Activated CD4-positive, alpha-beta T cell treated with anti-CD3 and anti-CD28 coated beads, Interleukin-2, amount 50 U/mL, for 4 hours (primary cell): ENCODE data around the gene LRRC26.

ENCODE experiments used
- DNase-seq, 2 experiments: peaks; one replicate each; pipeline ENCODE4 v3.0.0-alpha.2; 2020

LRRC26 gene

DNA sequence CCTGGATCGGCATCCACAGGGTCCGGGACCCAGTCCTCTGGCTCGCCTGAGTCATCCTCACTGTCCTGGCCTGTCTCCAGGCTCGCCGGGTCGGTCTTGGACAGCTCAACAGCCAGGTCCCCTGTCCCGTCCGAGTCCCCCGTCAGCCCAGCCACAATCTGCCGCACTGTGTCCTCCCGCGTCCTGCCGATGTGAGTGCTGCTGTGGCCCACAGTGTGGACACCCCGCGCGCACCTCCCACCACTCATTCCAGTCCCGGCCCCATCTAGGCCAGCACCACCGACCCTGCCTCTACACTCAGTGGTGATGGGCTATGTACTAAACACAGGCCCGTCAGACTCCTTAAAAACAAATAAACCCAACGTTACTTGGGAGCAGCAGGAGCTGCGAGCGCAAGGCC lies 11.8 kb upstream of the LRRC26 start:
- DNase-seq, result no peak

DNA sequence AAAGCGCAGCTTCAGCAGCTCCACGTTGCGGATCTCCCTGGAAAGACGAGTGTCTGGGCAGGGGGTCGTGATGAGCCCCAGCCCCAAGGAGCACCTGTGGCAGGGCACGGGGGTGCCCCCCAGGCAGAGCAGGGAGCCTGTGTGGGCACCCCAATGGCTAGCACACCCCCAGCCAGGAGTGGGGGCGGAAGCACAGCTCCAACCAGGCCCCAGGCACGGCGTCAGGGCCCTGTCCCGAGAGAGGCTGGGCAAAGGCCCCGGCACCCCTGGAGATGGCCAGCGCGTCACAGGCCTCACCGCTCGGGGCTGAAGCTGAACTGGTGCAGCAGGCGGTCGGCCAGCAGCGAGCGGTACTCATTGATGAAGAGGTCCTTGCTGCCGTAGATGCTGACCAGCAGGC lies 10.6 kb upstream of the LRRC26 start:
- no peak for DNase-seq

GRCh38 chr9:137179761-137180160 lies 9.9 kb upstream of the LRRC26 start:
- no peak for DNase-seq

- no peak for DNase-seq
These were observed 9.2 kb upstream of the LRRC26 start for GRCh38 chr9:137178939-137179630.

- no peak for DNase-seq
These were observed 8.5 kb upstream of the LRRC26 start for GRCh38 chr9:137178201-137178938.

GRCh38 chr9:137176302-137177182 lies 6.7 kb upstream of the LRRC26 start:
- DNase-seq, result peak in 1 of 2 experiments; percentile 9

DNA sequence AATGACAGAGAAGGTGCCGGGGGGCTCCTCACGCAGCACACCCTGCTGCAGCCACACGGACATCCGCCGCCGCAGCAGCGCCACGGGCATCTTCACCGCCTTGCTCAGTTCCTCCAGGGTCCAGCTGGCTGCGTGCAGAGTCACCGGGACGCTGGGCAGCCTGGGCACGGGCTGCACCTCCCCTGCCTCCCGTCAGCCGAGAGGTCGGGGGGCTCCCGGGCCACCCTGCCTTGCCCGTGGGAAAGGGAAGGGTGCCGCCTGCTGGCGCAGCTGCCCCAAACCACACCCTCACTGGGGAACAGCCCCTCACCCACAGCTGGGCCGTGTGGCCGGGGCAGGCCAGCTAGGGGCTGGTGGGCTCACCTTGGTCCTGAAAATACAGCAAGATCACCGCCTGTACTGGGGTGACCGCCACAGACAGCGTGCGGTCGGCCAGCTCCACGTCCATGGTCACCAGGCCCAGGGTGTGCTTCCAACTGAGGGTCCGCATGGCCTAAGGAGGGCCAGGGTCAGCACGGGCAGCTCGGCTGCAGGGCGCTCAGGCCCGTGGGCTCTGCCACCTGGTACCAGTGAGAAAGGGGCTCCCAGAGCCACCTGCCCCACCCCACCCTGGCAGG lies 5.6 kb upstream of the LRRC26 start:
- DNase-seq, result no peak

DNA sequence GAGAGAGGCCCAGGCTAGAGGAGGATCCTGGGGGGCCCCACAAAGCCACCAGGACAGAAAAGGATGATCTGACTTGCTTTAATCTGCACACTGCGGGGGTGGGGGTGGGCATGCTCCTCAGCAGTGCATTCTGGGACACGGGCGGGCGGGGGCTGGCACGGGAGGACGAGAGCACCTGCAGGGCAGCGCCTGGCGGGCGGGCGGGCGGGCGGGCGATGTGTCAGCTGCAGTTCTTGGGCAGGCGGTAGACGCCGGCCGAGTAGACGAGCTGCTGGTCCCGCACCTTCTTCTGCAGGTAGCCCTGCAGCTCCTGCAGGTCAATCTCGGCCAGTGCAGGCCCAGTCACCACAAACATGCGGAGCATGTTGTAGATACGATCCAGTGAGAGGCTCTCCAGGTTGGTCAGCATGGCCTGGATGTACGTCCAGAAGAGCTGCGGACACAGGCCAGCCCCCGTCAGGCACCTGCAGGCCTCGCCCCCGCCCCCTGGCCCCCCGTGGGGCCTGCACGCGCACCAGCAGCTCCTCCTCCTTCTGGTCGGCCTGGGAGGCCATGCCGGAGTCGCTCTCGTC lies 5.0 kb upstream of the LRRC26 start:
- peak in 1 of 2 experiments; percentile 15 for DNase-seq

- no peak for DNase-seq
These were observed 4.2 kb upstream of the LRRC26 start for GRCh38 chr9:137173796-137174664.

DNA sequence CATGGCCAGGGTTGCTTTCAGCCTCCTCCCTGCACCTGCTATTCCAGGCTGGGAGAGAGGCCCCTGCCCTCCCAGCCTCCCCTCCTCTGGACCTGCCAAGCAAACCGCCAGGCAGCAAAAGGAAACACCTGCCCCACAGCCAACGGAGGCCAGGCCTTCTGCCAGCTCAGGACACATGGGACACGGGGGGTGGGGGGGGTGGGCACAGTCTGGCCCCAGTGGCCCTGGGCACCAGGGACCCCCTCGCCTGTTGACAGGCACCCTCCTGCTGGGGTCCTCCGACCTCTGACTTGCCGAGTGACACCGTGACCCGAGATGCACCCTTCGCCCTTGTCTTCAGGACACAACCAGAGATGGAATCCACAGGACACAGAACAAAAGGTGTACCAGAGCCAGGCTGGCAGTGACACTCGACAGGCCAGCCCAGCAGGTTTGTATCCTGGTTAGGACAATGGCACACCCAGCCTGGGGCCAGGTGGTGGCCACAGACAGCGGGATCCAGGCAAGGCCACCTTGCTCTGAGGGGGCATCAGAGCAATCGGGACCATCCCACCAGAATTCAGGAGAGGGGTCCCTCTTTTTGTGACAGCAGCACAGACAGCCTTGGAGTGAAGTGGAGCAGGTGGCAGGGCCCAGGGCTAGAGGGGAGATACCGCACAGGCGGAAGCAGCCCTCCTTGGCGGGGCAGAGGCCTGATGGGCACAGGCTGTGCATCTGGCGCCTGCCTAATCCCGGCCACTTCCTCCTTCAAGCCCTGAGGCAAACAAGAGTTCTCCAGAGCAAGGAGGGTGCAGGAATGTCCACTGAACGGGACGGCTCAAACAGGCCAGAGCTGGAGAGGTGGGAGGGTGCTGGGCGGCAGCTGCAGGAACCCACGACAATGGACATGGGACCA lies 3.3 kb upstream of the LRRC26 start:
- no peak for DNase-seq

GRCh38 chr9:137171149-137171900 lies 1.5 kb upstream of the LRRC26 start:
- DNase-seq, result no peak

DNA sequence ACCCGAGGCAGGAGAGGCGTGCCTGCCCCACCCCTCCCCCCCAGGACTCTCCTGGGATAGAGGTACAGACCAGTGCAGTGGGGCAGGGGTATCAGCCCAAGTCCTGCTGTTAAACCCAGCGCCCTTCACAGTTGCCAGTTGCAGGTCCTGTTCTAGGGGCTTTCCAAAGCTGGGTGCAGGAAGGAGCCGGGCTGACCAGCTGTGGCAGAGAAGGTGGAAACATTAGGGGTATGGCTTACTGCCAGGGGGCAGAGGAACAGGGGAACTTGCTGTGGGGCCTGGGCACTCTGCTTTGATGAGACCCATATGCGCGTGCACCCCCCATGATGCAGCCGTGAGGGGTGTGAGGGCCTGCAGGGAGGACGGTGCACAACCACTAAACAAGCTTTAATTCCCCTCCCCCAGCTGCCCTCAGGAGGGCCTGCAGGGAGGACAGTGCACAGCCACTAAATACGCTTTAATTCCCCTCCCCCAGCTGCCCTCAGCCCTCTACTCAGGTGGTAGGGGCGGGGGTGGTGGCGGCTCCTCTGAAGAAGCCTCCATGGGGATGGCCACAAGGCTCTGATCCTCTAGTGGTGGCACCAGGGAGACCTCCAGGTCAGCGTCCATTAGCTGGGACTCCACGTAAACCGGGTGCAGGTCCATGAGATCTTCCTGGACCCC lies 766 bp upstream of the LRRC26 start:
- no peak for DNase-seq

GRCh38 chr9:137168904-137169856 lies 671 bp downstream of the LRRC26 start:
- DNase-seq, result no peak

GRCh38 chr9:137168573-137168903 lies 1.3 kb downstream of the LRRC26 start:
- no peak for DNase-seq

DNA sequence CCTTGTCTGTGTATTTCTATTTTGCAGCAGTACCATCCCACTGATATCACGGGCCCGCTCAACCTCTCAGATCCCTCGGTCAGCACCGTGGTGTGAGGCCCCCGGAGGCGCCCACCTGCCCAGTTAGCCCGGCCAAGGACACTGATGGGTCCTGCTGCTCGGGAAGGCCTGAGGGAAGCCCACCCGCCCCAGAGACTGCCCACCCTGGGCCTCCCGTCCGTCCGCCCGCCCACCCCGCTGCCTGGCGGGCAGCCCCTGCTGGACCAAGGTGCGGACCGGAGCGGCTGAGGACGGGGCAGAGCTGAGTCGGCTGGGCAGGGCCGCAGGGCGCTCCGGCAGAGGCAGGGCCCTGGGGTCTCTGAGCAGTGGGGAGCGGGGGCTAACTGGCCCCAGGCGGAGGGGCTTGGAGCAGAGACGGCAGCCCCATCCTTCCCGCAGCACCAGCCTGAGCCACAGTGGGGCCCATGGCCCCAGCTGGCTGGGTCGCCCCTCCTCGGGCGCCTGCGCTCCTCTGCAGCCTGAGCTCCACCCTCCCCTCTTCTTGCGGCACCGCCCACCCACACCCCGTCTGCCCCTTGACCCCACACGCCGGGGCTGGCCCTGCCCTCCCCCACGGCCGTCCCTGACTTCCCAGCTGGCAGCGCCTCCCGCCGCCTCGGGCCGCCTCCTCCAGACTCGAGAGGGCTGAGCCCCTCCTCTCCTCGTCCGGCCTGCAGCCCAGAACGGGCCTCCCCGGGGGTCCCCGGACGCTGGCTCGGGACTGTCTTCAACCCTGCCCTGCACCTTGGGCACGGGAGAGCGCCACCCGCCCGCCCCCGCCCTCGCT lies 1.9 kb downstream of the LRRC26 start:
- no peak for DNase-seq

DNA sequence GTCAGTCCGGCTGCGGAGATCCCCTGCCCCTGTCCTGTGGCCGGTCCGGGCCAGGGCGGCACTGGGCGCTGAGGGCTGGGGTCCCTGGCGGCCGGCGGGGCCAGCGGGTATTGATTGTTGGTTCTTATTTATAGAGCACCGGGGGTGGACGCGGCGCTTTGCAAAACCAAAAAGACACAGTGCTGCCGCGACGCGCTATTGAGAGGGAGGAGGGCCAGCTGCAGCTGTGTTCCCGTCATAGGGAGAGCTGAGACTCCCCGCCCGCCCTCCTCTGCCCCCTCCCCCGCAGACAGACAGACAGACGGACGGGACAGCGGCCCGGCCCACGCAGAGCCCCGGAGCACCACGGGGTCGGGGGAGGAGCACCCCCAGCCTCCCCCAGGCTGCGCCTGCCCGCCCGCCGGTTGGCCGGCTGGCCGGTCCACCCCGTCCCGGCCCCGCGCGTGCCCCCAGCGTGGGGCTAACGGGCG lies 2.5 kb downstream of the LRRC26 start:
- DNase-seq, result no peak
